HCT116 (cell line): ENCODE measurements around the gene ERG.

ENCODE experiments used
- EZH2 ChIP-seq: fragments of 200-600 bp; sonication (generic); IDR thresholded peaks from 2 replicates; pipeline ENCODE4 v1.6.1; 2017; ENCODE audit warnings: antibody characterized with exemption, mixed run types
- EZH2phosphoT487 ChIP-seq: fragments of 200-600 bp; IDR thresholded peaks from 2 replicates; pipeline ENCODE4 v1.6.1; 2018; ENCODE audit warnings: antibody characterized with exemption, borderline replicate concordance
- POLR2A ChIP-seq: IDR thresholded peaks from 2 replicates; pipeline ENCODE4 v1.7.0; 2011; ENCODE audit warnings: borderline replicate concordance; ENCODE audit not compliant: insufficient read depth, insufficient read length; ENCODE audit errors: extremely low read depth
- SP1 ChIP-seq: IDR thresholded peaks from 2 replicates; pipeline ENCODE4 v1.6.1; 2012; ENCODE audit warnings: low read depth
- SRF ChIP-seq: IDR thresholded peaks from 2 replicates; pipeline ENCODE4 v1.6.1; 2012; ENCODE audit warnings: low read depth
- TF ChIP-seq, protein P1 (sequence below), 3 experiments: fragments of 200-600 bp in 1 of 3; sonication (generic) in 1 of 3; IDR thresholded peaks in 2 of 3; conservative IDR thresholded peaks in 1 of 3; 2 replicates each; pipeline ENCODE4 v1.5.1; 2012 to 2017; ENCODE audit warnings: low read depth in 2 of 3, low read length in 2 of 3, antibody characterized with exemption in 1 of 3, borderline replicate concordance in 1 of 3, control low read depth in 1 of 3, mild to moderate bottlenecking in 1 of 3, mixed read lengths in 1 of 3, mixed run types in 1 of 3, moderate library complexity in 1 of 3; ENCODE audit not compliant: insufficient read depth in 1 of 3
- TF ChIP-seq, protein P2 (sequence below): IDR thresholded peaks from 2 replicates; pipeline ENCODE4 v1.6.1; 2012

DNA sequence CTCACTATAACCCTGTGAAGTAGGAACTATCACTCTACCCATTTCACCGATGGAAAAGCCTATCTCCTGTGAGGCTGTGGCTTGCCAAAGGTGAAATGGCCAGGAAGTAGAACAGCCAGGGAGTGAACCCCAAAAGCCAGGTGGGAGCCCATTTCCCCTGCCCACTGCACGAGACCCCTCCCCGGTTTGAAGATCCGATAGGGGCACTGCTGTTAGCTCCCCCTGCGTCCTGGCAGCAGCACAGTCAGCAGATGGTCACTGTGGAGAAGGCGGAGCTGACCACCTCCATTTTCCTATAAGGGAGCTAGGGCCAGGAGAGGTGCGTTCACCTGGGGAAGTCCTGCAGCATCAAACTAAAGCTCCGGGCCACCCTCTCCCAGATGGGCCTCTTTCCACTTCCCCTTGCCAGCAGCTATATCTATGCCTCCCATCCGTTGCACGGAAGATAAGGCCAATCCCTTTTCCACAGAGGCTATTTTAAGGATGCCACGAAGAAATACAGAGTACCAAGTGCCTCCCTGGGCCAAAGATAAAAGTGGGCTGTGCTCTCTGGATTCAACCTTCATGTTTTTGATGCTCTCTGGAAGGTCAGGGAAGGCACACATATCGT, 7.8 kb downstream of the ERG start:
- TF ChIP-seq, protein P1, sequence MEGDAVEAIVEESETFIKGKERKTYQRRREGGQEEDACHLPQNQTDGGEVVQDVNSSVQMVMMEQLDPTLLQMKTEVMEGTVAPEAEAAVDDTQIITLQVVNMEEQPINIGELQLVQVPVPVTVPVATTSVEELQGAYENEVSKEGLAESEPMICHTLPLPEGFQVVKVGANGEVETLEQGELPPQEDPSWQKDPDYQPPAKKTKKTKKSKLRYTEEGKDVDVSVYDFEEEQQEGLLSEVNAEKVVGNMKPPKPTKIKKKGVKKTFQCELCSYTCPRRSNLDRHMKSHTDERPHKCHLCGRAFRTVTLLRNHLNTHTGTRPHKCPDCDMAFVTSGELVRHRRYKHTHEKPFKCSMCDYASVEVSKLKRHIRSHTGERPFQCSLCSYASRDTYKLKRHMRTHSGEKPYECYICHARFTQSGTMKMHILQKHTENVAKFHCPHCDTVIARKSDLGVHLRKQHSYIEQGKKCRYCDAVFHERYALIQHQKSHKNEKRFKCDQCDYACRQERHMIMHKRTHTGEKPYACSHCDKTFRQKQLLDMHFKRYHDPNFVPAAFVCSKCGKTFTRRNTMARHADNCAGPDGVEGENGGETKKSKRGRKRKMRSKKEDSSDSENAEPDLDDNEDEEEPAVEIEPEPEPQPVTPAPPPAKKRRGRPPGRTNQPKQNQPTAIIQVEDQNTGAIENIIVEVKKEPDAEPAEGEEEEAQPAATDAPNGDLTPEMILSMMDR (IDR thresholded peaks at IDR 0.05 in 2 of 3, conservative IDR thresholded peaks at IDR 0.05 in 1 of 3; ENCODE audit: borderline replicate concordance in 1 of 3, insufficient read depth in 1 of 3, low read depth in 2 of 3, low read length in 2 of 3) = no peak
- TF ChIP-seq POLR2A (no peak), EZH2phosphoT487 (no peak), SRF (no peak), SP1 (no peak), EZH2 (no peak)
- TF ChIP-seq, protein P2, sequence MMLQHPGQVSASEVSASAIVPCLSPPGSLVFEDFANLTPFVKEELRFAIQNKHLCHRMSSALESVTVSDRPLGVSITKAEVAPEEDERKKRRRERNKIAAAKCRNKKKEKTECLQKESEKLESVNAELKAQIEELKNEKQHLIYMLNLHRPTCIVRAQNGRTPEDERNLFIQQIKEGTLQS = no peak
